ENCODE results near the gene TSPAN12.

DNA sequence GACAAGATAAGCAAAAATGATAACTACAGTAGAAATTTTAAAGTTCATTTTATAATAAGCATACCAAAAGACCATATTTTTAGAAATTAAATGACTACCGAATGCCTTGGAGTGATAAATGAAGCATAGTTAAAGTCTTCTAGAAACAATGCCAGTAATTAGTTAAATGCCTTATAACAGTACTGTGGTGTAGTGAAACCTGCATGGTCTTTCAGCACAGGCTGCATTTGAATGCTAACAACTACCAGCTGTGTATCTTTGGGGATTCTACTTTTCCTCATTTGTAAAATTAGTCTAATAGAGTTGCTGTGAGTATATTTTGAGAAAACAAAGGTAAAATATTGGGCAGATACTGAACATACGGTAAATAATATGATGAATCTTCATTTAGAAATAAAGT is 25.1 kb downstream of the TSPAN12 start:
- TF ChIP-seq, protein P1, sequence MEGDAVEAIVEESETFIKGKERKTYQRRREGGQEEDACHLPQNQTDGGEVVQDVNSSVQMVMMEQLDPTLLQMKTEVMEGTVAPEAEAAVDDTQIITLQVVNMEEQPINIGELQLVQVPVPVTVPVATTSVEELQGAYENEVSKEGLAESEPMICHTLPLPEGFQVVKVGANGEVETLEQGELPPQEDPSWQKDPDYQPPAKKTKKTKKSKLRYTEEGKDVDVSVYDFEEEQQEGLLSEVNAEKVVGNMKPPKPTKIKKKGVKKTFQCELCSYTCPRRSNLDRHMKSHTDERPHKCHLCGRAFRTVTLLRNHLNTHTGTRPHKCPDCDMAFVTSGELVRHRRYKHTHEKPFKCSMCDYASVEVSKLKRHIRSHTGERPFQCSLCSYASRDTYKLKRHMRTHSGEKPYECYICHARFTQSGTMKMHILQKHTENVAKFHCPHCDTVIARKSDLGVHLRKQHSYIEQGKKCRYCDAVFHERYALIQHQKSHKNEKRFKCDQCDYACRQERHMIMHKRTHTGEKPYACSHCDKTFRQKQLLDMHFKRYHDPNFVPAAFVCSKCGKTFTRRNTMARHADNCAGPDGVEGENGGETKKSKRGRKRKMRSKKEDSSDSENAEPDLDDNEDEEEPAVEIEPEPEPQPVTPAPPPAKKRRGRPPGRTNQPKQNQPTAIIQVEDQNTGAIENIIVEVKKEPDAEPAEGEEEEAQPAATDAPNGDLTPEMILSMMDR (IDR thresholded peaks at IDR 0.05): no peak
- no peak for TF ChIP-seq EZH2 (IDR thresholded peaks at IDR 0.05; ENCODE audit: borderline replicate concordance, insufficient read depth, low read depth, low read length, poor library complexity, severe bottlenecking)
